Stomach (tissue), 9 donors: ENCODE data around the gene NFU1. TPM values are rescaled to one million over a fixed set of nuclear protein-coding genes. Genes with fewer than 3 reads are reported as not detected.

Experiments used
- DNase-seq, 2 donors: peaks; one replicate each; pipeline versions ENCODE4 v3.0.0 to v3.0.0-alpha.2; 2013 to 2019
- H3K27ac ChIP-seq, 5 donors: fragments of 200-600 bp in 4 of 5; sonication (generic) in 4 of 5; one replicate each; pipeline ENCODE4 v1.5.1; 2013 to 2019; ENCODE audit warnings: mild to moderate bottlenecking in 1 of 5, moderate library complexity in 1 of 5
- H3K27me3 ChIP-seq, 3 donors: fragments of 200-600 bp; sonication (generic); one replicate each; pipeline ENCODE4 v1.5.1; 2017 to 2019; ENCODE audit warnings: mixed run types in 1 of 3
- H3K36me3 ChIP-seq, 4 donors: fragments of 200-600 bp; sonication (generic); 1 replicate in 3 of 4; 2 replicates in 1 of 4; pipeline ENCODE4 v1.5.1; 2016 to 2019
- H3K4me1 ChIP-seq, 4 donors: fragments of 200-600 bp; sonication (generic); one replicate each; pipeline ENCODE4 v1.5.1; 2016 to 2019
- H3K4me3 ChIP-seq, 4 donors: fragments of 200-600 bp; sonication (generic) in 3 of 4; one replicate each; pipeline ENCODE4 v1.5.1; 2016 to 2019; ENCODE audit warnings: mild to moderate bottlenecking in 1 of 4
- H3K9me3 ChIP-seq, 4 donors: fragments of 200-600 bp; sonication (generic); one replicate each; pipeline ENCODE4 v1.5.1; 2016 to 2019
- CTCF ChIP-seq, 7 experiments: fragments of 450-650 bp in 4 of 7; fragments of 200-600 bp in 3 of 7; sonication (generic) in 3 of 7; IDR thresholded peaks; one replicate each; pipeline ENCODE4 v1.5.1; 2016 to 2019; ENCODE audit warnings: antibody characterized with exemption in 7 of 7, control low read depth in 2 of 7, mild to moderate bottlenecking in 1 of 7
- EP300 ChIP-seq: sonication (generic); formaldehyde crosslinking; IDR thresholded peaks from one replicate; pipeline ENCODE4 v1.6.1; 2017; ENCODE audit warnings: antibody characterized with exemption
- POLR2A ChIP-seq, 4 donors: fragments of 450-650 bp; IDR thresholded peaks; one replicate each; pipeline ENCODE4 v1.6.1; 2016; ENCODE audit warnings: antibody characterized with exemption in 4 of 4, control low read depth in 2 of 4, mild to moderate bottlenecking in 1 of 4, moderate library complexity in 1 of 4
- POLR2AphosphoS5 ChIP-seq, 3 donors: sonication (generic); formaldehyde crosslinking; IDR thresholded peaks; one replicate each; pipeline ENCODE4 v1.6.1; 2016; ENCODE audit warnings: antibody characterized with exemption in 3 of 3
- WGBS, 5 donors: extraction: QIAGEN DNeasy Blood & Tissue Kit in 3 of 5; methylation state at CpG; one replicate each; pipeline versions ENCODE4 v1.1.5 to v1.1.7; 2013 to 2018; 5-methylcytosine and 5-hydroxymethylcytosine counted together
- intact Hi-C: fragments of 100-400 bp; cut with DNase I; formaldehyde crosslinking; loops from one replicate; pipeline ENCODE4 v1.15.1; 2023; ENCODE audit warnings: low total_unique reads
- polyA plus RNA-seq, 3 donors: library from polyadenylated mRNA; stranded (reverse); fragments of 200-250 nt; gene quantifications; one replicate each; pipeline ENCODE4 v1.2.3, GENCODE V29; 2013
- total RNA-seq, 5 donors: library from RNA; depleted of rRNA; stranded (reverse); fragments of >200 nt; gene quantifications; one replicate each; pipeline versions ENCODE4 v1.1.0 to v1.2.3, GENCODE V29; 2014 to 2016
- donor health status: healthy with polysubstance abuse.
- donor health status: Bipolar disorder and iron deficiency.
- donor health status: healthy.

Gene NFU1
- total and polyA plus RNA-seq, 8 donors: 14.7 to 62.7 (median 39.6) TPM

- Histone ChIP-seq H3K9me3 (no peaks in the 10 kb centered on the region), H3K4me3 (no peak overlapping the region), H3K4me1 (peaks cover 0 to 50% (median 17%) of the 10 kb centered on the region in 4 donors), H3K36me3 (peaks cover 5 to 24% (median 18%) of the 10 kb centered on the region in 4 donors), H3K27ac (peak overlapping the region in 1 of 5 donors; percentile 44), H3K27me3 (no peaks in the 10 kb centered on the region)
- intact Hi-C loops: no loop called here
- 53 to 61% (median 57%) methylated on average over 5 of the region's 5 CpGs for WGBS, 5 donors
- TF ChIP-seq EP300 (no peak), POLR2A (IDR thresholded peaks at IDR 0.05) (no peak), CTCF (IDR thresholded peaks at IDR 0.05) (no peak), POLR2AphosphoS5 (IDR thresholded peaks at IDR 0.05) (no peak)
- no peak for DNase-seq
Measured at GRCh38 chr2:69470911-69471310, 33.7 kb upstream of the NFU1 start.

GRCh38 chr2:69469784-69470183 lies 32.5 kb upstream of the NFU1 start:
- no peak overlapping the region for H3K4me3 ChIP-seq
- H3K27ac ChIP-seq: no peak overlapping the region
- intact Hi-C loops: no loop called here
- TF ChIP-seq EP300 (no peak), POLR2AphosphoS5 (IDR thresholded peaks at IDR 0.05) (no peak), CTCF (IDR thresholded peaks at IDR 0.05) (no peak), POLR2A (IDR thresholded peaks at IDR 0.05) (no peak)
- no peaks in the 10 kb centered on the region for H3K27me3 ChIP-seq
- H3K4me1 ChIP-seq: peaks cover 0 to 39% (median 17%) of the 10 kb centered on the region in 4 donors
- 79 to 90% (median 84%) methylated on average over 1 of the region's 1 CpG for WGBS, 5 donors
- no peak for DNase-seq
- peaks cover 12 to 28% (median 20%) of the 10 kb centered on the region in 4 donors for H3K36me3 ChIP-seq
- H3K9me3 ChIP-seq: no peaks in the 10 kb centered on the region

GRCh38 chr2:69469375-69469774 lies 32.1 kb upstream of the NFU1 start:
- Histone ChIP-seq H3K27me3 (no peaks in the 10 kb centered on the region), H3K36me3 (peaks cover 12 to 28% (median 24%) of the 10 kb centered on the region in 4 donors), H3K9me3 (no peaks in the 10 kb centered on the region), H3K4me1 (peaks cover 0 to 35% (median 17%) of the 10 kb centered on the region in 4 donors), H3K4me3 (no peak overlapping the region), H3K27ac (peak overlapping the region in 2 of 5 donors; percentile 23 to 30)
- intact Hi-C loops: no loop called here
- TF ChIP-seq EP300: no peak
- no peak for TF ChIP-seq CTCF (IDR thresholded peaks at IDR 0.05)
- no peak for TF ChIP-seq POLR2AphosphoS5 (IDR thresholded peaks at IDR 0.05)
- TF ChIP-seq POLR2A (IDR thresholded peaks at IDR 0.05): no peak
- DNase-seq: peak in 1 of 2 donors; percentile 64
- WGBS, 5 donors: 64 to 85% (median 68%) methylated on average over 3 of the region's 3 CpGs

- Histone ChIP-seq H3K4me1 (peaks cover 0 to 17% (median 14%) of the 10 kb centered on the region in 4 donors), H3K36me3 (peaks cover 12 to 30% (median 24%) of the 10 kb centered on the region in 4 donors), H3K9me3 (no peaks in the 10 kb centered on the region), H3K27me3 (no peaks in the 10 kb centered on the region), H3K4me3 (no peak overlapping the region), H3K27ac (no peak overlapping the region)
- DNase-seq: no peak
- intact Hi-C loops: no loop called here
- 91 to 97% (median 94%) methylated on average over 8 of the region's 8 CpGs for WGBS, 5 donors
- TF ChIP-seq CTCF (IDR thresholded peaks at IDR 0.05): no peak
- TF ChIP-seq POLR2A (IDR thresholded peaks at IDR 0.05): no peak
- no peak for TF ChIP-seq POLR2AphosphoS5 (IDR thresholded peaks at IDR 0.05)
Measured at GRCh38 chr2:69466728-69467127, 29.5 kb upstream of the NFU1 start.
